Endothelial cell (in vitro differentiated cells): Measurements from ENCODE around the gene SIN3A. TPM values are rescaled to one million over a fixed set of nuclear protein-coding genes. Genes with fewer than 3 reads are reported as not detected.

Experiments
- DNase-seq: peaks from one replicate; pipeline ENCODE4 v3.0.0; 2021; ENCODE audit warnings: low spot score
- H3K27ac Mint-ChIP-seq: one replicate; pipeline ENCODE4 v1.8.0; 2021; ENCODE audit warnings: mixed read lengths, inconsistent platforms; ENCODE audit not compliant: unreplicated experiment
- H3K27me3 Mint-ChIP-seq: one replicate; pipeline ENCODE4 v1.8.0; 2021; ENCODE audit warnings: mild to moderate bottlenecking, moderate library complexity, mixed read lengths, inconsistent platforms; ENCODE audit not compliant: unreplicated experiment
- H3K36me3 Mint-ChIP-seq: one replicate; pipeline ENCODE4 v1.8.0; 2021; ENCODE audit warnings: mild to moderate bottlenecking, low read depth, mixed read lengths, inconsistent platforms; ENCODE audit not compliant: unreplicated experiment
- H3K4me1 Mint-ChIP-seq: one replicate; pipeline ENCODE4 v1.8.0; 2021; ENCODE audit warnings: mild to moderate bottlenecking, mixed read lengths, inconsistent platforms; ENCODE audit not compliant: unreplicated experiment
- H3K4me3 Mint-ChIP-seq: one replicate; pipeline ENCODE4 v1.8.0; 2021; ENCODE audit warnings: mild to moderate bottlenecking, mixed read lengths, inconsistent platforms; ENCODE audit not compliant: unreplicated experiment
- H3K9me3 Mint-ChIP-seq: one replicate; pipeline ENCODE4 v1.8.0; 2021; ENCODE audit warnings: mixed read lengths, inconsistent platforms; ENCODE audit not compliant: unreplicated experiment
- CTCF ChIP-seq: fragments of 200-600 bp; sonication (generic); IDR thresholded peaks from one replicate; pipeline ENCODE4 v1.5.0; 2021; ENCODE audit warnings: antibody characterized with exemption; ENCODE audit not compliant: unreplicated experiment
- microRNA-seq: library from miRNA; unstranded; fragments of <30 nt; microRNA quantifications from one replicate; pipeline ENCODE4, GENCODE V29; 2020; ENCODE audit not compliant: unreplicated experiment
- total RNA-seq: library from RNA; stranded (reverse); fragmentation: NEBNext Ultra II Directional; extraction: Animal tissue kit (Norgen Biotek cat#: 25700); gene quantifications from one replicate; pipeline ENCODE4 v1.2.1, GENCODE V29; 2021; ENCODE audit not compliant: unreplicated experiment

The SIN3A gene
- total RNA-seq, 1 donor from 2014 or later, result 67.3 TPM

- DNase-seq, result no peak
- Mint-ChIP-seq H3K27me3 (peaks cover 2% of the 10 kb centered on the region), H3K27ac (no peak overlapping the region), H3K4me1 (no peaks in the 10 kb centered on the region), H3K4me3 (no peak overlapping the region), H3K9me3 (no peaks in the 10 kb centered on the region), H3K36me3 (peaks cover 4% of the 10 kb centered on the region)
- no peak for TF ChIP-seq CTCF
Measured at GRCh38 chr15:75327005-75327404, 124.5 kb downstream of the SIN3A start.

- H3K27ac Mint-ChIP-seq, result no peak overlapping the region
- TF ChIP-seq CTCF, result no peak
- no peak for DNase-seq
- peaks cover 4% of the 10 kb centered on the region for H3K36me3 Mint-ChIP-seq
- peaks cover 2% of the 10 kb centered on the region for H3K27me3 Mint-ChIP-seq
- H3K9me3 Mint-ChIP-seq, result no peaks in the 10 kb centered on the region
- H3K4me3 Mint-ChIP-seq, result no peak overlapping the region
- H3K4me1 Mint-ChIP-seq, result no peaks in the 10 kb centered on the region
Measured at GRCh38 chr15:75325922-75326321, 125.6 kb downstream of the SIN3A start.

- no peaks in the 10 kb centered on the region for H3K9me3 Mint-ChIP-seq
- H3K27me3 Mint-ChIP-seq, result peaks cover 2% of the 10 kb centered on the region
- no peaks in the 10 kb centered on the region for H3K4me1 Mint-ChIP-seq
- TF ChIP-seq CTCF, result no peak
- no peak overlapping the region for H3K4me3 Mint-ChIP-seq
- H3K27ac Mint-ChIP-seq, result no peak overlapping the region
- H3K36me3 Mint-ChIP-seq, result no peaks in the 10 kb centered on the region
- DNase-seq, result no peak
Measured at GRCh38 chr15:75321711-75322110, 129.8 kb downstream of the SIN3A start.

Small RNAs within 50 kb of the gene (microRNA-seq; reads per million reads assigned to microRNA genes)
- not detected for gene MIR631

Other genes starting within 250 kb of the SIN3A start
- gene C15orf39, start 249.8 kb downstream of the SIN3A start, total RNA-seq, result 132 TPM
- gene GOLGA6C, start 193.4 kb downstream of the SIN3A start, total RNA-seq, result not detected
- gene GOLGA6D, start 168.9 kb downstream of the SIN3A start, total RNA-seq, result 1.2 TPM
- gene COMMD4, start 115.6 kb downstream of the SIN3A start, total RNA-seq, result 165 TPM
- gene NEIL1, start 104.7 kb downstream of the SIN3A start, total RNA-seq, result 149 TPM
- 237 TPM for gene MAN2C1, start 83.1 kb downstream of the SIN3A start, total RNA-seq
- 41.9 TPM for gene PTPN9, start 127.6 kb upstream of the SIN3A start, total RNA-seq
- 16.5 TPM for gene SNUPN, start 174.0 kb upstream of the SIN3A start, total RNA-seq
- 33.5 TPM for gene IMP3, start 188.5 kb upstream of the SIN3A start, total RNA-seq
- gene SNX33, start 196.2 kb upstream of the SIN3A start, total RNA-seq, result 17.3 TPM